ENCODE results near the gene ADGRG6.

DNA sequence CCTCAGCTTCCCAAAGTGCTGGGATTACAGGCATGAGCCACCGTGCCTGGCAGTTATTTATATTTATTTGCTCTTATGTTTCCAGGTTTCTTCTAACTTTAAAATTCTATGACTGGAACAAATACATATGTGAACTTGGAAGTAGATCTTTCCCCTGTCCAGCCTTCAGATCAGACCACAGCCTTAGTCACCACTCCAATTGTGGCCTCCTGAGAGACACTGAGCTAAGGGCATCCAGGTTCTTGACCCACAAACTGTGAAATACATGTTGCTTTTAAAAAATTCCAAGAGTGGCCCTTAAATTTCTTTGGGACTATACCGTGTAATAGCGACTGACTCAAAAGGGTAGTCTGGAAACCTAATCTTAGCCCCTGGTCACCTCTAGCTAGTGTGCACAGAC lies 1.5 kb upstream of the ADGRG6 start:
- TF ChIP-seq, protein P1, sequence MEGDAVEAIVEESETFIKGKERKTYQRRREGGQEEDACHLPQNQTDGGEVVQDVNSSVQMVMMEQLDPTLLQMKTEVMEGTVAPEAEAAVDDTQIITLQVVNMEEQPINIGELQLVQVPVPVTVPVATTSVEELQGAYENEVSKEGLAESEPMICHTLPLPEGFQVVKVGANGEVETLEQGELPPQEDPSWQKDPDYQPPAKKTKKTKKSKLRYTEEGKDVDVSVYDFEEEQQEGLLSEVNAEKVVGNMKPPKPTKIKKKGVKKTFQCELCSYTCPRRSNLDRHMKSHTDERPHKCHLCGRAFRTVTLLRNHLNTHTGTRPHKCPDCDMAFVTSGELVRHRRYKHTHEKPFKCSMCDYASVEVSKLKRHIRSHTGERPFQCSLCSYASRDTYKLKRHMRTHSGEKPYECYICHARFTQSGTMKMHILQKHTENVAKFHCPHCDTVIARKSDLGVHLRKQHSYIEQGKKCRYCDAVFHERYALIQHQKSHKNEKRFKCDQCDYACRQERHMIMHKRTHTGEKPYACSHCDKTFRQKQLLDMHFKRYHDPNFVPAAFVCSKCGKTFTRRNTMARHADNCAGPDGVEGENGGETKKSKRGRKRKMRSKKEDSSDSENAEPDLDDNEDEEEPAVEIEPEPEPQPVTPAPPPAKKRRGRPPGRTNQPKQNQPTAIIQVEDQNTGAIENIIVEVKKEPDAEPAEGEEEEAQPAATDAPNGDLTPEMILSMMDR (IDR thresholded peaks at IDR 0.05), result no peak
- TF ChIP-seq POLR2A (IDR thresholded peaks at IDR 0.05) (no peak), EP300 (IDR thresholded peaks at IDR 0.05) (no peak)

All from ovary (tissue), 3 donors.